ENCODE results near the gene ACP6. TPM values are rescaled to one million over a fixed set of nuclear protein-coding genes. Genes with fewer than 3 reads are reported as not detected.
A peak's percentile ranks its signal among the peaks of the same experiment; 100 is the strongest.

Gene ACP6
- 26.2 and 26.5 TPM in 2 replicates for polyA plus RNA-seq (2011; rRNA removed)
- 6.0 and 8.4 TPM in 2 replicates for polyA plus RNA-seq (2012; cell fraction: cytosol; rRNA removed)
- 8.9 and 19.0 TPM in 2 replicates for polyA plus RNA-seq (2012; cell fraction: nucleus; rRNA removed)
- polyA plus RNA-seq (2017; fragmentation: RNase III; extraction: RNeasy Plus Mini Kit Qiagen cat#74134 plus additional on column Dnase treatment), result 12.4 to 21.7 TPM (median 14.9 TPM) in 3 replicates
- 23.4 and 24.8 TPM in 2 replicates for polyA minus RNA-seq (2011; rRNA and poly(A)+ RNA removed)

DNA sequence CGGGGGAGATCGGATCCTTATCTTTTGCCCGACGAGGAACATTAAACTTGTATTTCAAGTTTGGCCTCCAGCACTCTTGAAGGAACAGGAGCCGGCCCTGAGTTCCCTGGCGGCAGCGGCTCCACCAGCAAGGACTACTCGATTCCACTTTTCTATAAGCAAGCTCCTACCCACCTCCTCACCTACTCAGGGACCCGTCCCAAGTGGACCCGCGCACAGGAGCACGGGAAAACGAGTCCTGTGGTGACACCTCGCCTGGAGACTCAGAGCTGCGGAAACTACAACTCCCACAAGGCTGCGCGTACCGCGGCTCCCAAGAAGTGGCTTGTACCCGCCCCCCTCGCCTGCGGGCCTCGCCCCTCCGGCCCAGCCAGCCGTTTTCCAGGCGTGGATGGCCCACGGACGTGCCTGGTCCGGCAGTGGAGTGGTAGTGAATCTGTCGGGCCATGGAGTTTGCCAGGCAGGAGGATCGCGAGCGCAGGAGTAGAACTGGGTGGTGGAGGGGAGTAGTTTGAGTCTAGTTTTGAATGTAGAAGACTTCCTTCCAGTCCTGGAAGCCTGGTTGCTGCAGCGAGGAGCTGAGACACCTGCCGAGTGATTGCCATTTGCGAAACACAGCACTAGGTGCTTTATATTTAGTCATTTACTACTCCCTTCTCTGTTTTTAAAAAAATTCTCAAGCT lies at the start of gene ACP6:
Gene ACP6, minus strand, starts transcription at position 206 of the 683 bp plus-strand sequence. CDS start 476 bp downstream, outside the sequence.
- peak; percentile 92 to 95 for DNase-seq (ENCODE audit: low read depth in 1 of 2, low spot score in 1 of 2)
- TF ChIP-seq POLR2A (IDR thresholded peaks at IDR 0.05; ENCODE audit: low read length), result peak; percentile 71
- TF ChIP-seq MAX (IDR thresholded peaks at IDR 0.05), result peak; percentile 36; the same call in 1 of the 2 replicates
- no peak for TF ChIP-seq MYC (IDR thresholded peaks at IDR 0.05; ENCODE audit: borderline replicate concordance, low read length)
- TF ChIP-seq BCL3 (IDR thresholded peaks at IDR 0.05), result peak; percentile 66; the same call in 1 of the 3 replicates
- TF ChIP-seq NR3C1 (IDR thresholded peaks at IDR 0.05), result no peak
- TF ChIP-seq JUN (IDR thresholded peaks at IDR 0.05), result peak; percentile 43 to 63; a peak in 3 of 5 replicates
- no peak for TF ChIP-seq RAD21 (conservative IDR thresholded peaks at IDR 0.05 in 1 of 2, IDR thresholded peaks at IDR 0.05 in 1 of 2)
- WGBS (ENCODE audit: missing lambda C conversion rate), result under 1% methylated on average over 15 of the region's 36 CpGs
- Histone ChIP-seq H3K4me3 (peak within 1 kb of the TSS; percentile 80), H3K4me2 (peak within 1 kb of the TSS; percentile 81), H3K9me3 (no peaks in the 10 kb centered on the region), H3K27ac (peak within 1 kb of the TSS; percentile 82 to 91), H3K4me1 (peaks cover 17% of the 10 kb centered on the region)
- ChIA-PET POLR2A (interaction anchor here (0.7 to 1.2 kb wide), 4 partner anchors 9 to 593 kb away, joined by 3 to 5 read pairs (median 3); no protein-coding TSS in a partner anchor), CTCF (interaction anchor here (0.9 to 1.8 kb wide), 8 partner anchors 11 to 153 kb away, joined by 3 to 6 read pairs (median 5); no protein-coding TSS in a partner anchor)
- peak; percentile 95 to 99 for ATAC-seq
- no peak for FAIRE-seq

GRCh38 chr1:147719711-147720225 lies 49.4 kb upstream of the ACP6 start:
- H3K4me2 ChIP-seq, result no peak overlapping the region
- FAIRE-seq (no peak), DNase-seq (ENCODE audit: low read depth in 1 of 2, low spot score in 1 of 2) (no peak), ATAC-seq (no peak)
- H3K4me1 ChIP-seq, result no peaks in the 10 kb centered on the region
- H3K4me3 ChIP-seq, result no peak overlapping the region
- WGBS (ENCODE audit: missing lambda C conversion rate), result 70% methylated on average over 7 of the region's 7 CpGs
- TF ChIP-seq REST (IDR thresholded peaks at IDR 0.05) (no peak), MAX (IDR thresholded peaks at IDR 0.05) (no peak), RAD21 (conservative IDR thresholded peaks at IDR 0.05 in 1 of 2, IDR thresholded peaks at IDR 0.05 in 1 of 2) (no peak), SMC3 (IDR thresholded peaks at IDR 0.05) (no peak), JUNB (IDR thresholded peaks at IDR 0.05) (no peak)
- ChIA-PET POLR2A (no interaction called here), CTCF (interaction anchor here (1.0 to 2.4 kb wide), 3 partner anchors 29 to 223 kb away, joined by 3 to 8 read pairs (median 5); no protein-coding TSS in a partner anchor)
- no peak overlapping the region for H3K27ac ChIP-seq
- no peaks in the 10 kb centered on the region for H3K9me3 ChIP-seq

GRCh38 chr1:147719029-147719698 lies 48.8 kb upstream of the ACP6 start:
- Histone ChIP-seq H3K4me2 (no peak overlapping the region), H3K4me3 (no peak overlapping the region), H3K4me1 (no peaks in the 10 kb centered on the region), H3K27ac (peak overlapping the region in 1 of 2 experiments; percentile 32; a peak in 1 of 6 replicates), H3K9me3 (no peaks in the 10 kb centered on the region)
- CTCF ChIA-PET, result interaction anchor here (0.9 to 2.3 kb wide), 2 partner anchors 171 to 174 kb away, joined by 3 to 8 read pairs; no protein-coding TSS in a partner anchor
- peak in 1 of 2 experiments; percentile 32 for DNase-seq (ENCODE audit: low read depth in 1 of 2, low spot score in 1 of 2)
- POLR2A ChIA-PET, result no interaction called here
- no peak for ATAC-seq
- peak; percentile 79 for TF ChIP-seq MAFK (IDR thresholded peaks at IDR 0.05; ENCODE audit: partially characterized antibody)
- TF ChIP-seq HMGXB4 (CRISPR knock-in tag; IDR thresholded peaks at IDR 0.05; ENCODE audit: borderline replicate concordance), result no peak
- TF ChIP-seq ZNF302 (CRISPR knock-in tag; IDR thresholded peaks at IDR 0.05), result no peak
- peak; percentile 84 for TF ChIP-seq NFE2L2 (conservative IDR thresholded peaks at IDR 0.05; ENCODE audit: low read length)
- no peak for TF ChIP-seq POLR2AphosphoS2 (conservative IDR thresholded peaks at IDR 0.05; ENCODE audit: low read length)
- no peak for FAIRE-seq
- WGBS (ENCODE audit: missing lambda C conversion rate), result 66% methylated on average over 7 of the region's 7 CpGs
